ENCODE data around the gene NRF1.

DNA sequence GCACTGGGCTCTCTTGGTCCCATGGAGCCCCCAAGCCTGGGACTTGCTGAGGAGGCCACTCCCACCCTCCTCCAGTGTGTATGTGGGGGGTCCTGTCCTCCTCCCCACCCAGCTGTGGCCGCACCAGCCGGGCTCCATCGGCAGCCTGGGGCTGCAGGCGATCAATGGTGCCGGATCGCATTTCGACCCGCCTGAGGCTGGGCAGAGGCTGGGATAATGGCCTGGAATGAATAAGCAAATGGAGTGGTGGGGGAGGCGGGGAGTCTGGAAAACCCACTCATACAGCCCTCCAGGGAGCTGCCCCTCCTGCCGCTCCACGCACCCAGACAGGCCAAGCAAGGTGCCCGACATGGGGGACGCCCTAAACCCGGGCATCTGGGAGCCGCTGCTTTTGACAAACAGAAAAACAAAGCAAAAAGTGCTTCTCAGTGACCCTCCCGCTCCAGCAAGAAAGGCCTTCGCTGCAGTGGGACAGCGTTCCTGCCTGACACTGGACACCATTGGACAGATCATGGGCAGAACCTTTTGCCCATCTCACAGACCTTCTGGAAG, 160.5 kb downstream of the NRF1 start:
- TF ChIP-seq, protein P1, sequence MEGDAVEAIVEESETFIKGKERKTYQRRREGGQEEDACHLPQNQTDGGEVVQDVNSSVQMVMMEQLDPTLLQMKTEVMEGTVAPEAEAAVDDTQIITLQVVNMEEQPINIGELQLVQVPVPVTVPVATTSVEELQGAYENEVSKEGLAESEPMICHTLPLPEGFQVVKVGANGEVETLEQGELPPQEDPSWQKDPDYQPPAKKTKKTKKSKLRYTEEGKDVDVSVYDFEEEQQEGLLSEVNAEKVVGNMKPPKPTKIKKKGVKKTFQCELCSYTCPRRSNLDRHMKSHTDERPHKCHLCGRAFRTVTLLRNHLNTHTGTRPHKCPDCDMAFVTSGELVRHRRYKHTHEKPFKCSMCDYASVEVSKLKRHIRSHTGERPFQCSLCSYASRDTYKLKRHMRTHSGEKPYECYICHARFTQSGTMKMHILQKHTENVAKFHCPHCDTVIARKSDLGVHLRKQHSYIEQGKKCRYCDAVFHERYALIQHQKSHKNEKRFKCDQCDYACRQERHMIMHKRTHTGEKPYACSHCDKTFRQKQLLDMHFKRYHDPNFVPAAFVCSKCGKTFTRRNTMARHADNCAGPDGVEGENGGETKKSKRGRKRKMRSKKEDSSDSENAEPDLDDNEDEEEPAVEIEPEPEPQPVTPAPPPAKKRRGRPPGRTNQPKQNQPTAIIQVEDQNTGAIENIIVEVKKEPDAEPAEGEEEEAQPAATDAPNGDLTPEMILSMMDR (IDR thresholded peaks at IDR 0.05) = no peak
- TF ChIP-seq POLR2A (IDR thresholded peaks at IDR 0.05) = no peak

Measured in adrenal gland (tissue), 5 donors.